HG03196 (cell line): Measurements from ENCODE around the gene DNAJC15.

Experiments
- ATAC-seq: cut with Tn5 transposase; IDR thresholded peaks from one replicate; pipeline ENCODE4 v1.9.1; 2021; ENCODE audit not compliant: unreplicated experiment

DNAJC15 gene

DNA sequence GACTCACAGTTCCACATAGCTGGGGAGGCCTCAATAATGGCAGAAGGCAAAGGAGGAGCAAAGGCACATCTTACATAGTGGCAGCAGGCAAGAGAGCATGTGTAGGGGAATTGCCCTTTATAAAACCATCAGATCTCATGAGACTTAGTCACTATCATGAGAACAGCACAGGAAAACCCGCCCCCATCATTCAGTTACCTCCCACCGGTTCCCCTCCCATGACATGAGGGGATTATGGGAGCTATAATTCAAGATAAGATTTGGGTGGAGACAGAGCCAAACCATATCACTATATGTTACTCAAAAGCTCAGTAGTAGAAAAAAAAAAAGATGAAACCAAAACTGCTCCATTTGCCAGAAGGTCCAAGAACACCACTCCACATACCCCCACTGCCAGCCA, 58.5 kb downstream of the DNAJC15 start:
- ATAC-seq, result no peak

DNA sequence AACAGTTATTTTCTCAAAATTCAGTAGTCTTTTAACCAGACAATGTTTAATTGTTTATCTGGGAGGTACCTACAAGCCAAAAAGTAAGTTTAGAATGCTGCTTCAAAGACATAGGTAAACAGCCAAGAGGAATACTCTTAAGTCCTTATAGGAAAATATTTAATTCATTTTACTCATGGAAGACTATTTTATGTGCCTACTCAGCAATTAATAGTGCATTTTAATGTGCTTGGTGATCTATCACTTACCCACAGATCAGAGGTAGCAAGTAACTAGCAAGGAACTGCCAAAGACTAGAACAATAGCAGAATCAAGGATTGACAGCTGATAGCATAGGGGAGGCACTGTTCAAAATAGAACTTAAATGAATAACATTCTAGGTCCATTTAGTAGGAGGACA, 60.4 kb downstream of the DNAJC15 start:
- ATAC-seq, result no peak

DNA sequence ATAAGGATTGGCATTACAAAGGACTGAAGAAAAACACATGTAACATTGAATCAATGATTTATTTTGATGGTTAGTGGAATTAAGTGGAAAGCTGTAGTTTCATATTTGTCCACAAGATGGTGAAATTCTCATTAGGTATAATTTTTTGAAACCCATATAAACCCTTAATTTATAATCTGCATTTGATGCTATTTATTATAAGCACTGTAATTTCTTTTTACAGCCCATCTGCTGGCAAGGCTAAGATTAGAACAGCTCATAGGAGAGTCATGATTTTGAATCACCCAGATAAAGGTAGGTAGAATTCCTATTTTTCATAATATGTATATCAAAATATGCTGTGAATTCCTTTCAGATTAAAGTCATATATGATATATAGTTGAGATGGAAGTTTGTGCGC, 62.2 kb downstream of the DNAJC15 start:
- ATAC-seq, result no peak

DNA sequence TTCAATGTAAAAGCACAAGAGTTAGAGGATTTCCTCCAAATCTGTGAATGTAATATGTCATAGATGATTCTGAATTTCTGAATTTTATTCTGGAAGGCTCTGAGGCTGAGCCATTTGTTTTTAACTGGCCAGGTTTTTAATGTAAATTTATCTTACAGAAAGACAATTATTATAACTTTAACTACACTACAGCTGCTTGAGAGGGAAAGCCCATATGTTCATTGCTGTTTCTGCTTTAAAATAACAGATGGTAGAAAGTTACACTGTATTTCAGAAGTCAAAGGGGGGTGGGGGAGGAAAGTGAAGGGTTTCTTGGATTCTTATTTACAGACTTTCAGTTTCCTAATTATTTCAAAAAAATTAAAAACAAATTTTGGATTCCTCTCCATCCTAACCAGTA, 62.8 kb downstream of the DNAJC15 start:
- no peak for ATAC-seq

DNA sequence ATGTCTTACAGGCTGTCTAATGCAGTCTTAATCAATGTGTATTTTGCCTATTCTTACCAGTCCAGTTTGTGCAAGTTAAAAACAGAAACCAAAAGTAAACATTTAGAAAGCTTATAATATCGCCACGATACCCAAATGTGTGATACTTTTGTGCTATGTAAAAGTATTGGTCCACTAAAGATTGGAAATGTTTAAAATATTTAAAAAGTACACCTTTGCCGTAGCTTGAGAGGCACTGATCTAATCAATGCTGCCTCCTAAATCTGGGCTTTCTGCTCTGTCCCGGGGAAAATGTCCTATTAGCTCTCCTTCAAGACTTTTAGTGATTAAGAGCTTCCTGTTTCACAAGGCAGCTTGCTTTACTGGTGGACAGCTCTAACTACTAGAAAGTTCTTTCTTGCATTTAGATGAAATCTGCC, 64.7 kb downstream of the DNAJC15 start:
- no peak for ATAC-seq

DNA sequence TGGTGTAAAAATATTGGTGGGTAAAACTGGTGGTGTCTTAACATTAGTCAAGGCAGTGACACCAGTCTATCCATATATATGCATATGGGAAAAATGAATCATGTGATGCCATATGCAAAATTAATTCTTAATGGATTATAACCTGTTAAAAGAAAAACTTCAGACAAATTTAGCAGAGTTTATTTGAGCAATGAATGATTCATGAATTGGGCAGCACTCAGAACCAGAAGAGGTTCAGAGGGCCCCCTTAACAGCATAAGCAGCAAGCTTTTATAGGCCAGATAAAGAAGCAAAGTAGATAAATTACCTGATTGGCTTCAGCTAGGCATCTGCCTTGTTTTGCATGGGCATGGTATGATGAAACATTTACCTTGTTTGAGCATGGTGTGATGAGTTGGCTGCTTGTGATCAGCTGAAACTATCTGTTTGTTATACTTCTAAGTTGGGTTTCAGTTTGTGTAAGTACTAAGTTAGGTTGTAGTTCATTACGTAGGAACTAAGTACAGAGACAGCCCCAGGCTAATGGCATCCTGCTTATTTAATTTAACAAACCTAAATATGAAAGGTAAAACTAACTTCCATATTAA, 66.6 kb downstream of the DNAJC15 start:
- ATAC-seq, result no peak

DNA sequence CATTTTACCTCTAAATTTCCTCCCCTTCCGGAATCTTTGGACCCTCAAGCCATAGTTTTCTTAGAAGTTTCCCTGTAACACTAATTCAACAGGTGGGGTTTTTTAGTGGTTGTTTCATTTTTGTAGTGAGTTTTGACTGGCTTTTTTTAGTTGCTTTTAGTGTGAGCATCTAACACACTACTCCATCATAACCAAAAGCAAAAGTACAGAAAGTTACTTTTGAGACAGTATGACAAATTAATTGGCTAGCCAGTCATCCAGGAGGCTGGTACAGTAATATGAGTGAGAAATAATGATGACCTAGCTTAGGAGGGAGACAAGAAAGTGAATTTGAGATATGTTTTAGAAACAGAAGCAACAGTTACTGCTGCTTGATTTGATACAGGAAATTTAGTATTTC, 71.5 kb downstream of the DNAJC15 start:
- ATAC-seq, result peak; percentile 76

DNA sequence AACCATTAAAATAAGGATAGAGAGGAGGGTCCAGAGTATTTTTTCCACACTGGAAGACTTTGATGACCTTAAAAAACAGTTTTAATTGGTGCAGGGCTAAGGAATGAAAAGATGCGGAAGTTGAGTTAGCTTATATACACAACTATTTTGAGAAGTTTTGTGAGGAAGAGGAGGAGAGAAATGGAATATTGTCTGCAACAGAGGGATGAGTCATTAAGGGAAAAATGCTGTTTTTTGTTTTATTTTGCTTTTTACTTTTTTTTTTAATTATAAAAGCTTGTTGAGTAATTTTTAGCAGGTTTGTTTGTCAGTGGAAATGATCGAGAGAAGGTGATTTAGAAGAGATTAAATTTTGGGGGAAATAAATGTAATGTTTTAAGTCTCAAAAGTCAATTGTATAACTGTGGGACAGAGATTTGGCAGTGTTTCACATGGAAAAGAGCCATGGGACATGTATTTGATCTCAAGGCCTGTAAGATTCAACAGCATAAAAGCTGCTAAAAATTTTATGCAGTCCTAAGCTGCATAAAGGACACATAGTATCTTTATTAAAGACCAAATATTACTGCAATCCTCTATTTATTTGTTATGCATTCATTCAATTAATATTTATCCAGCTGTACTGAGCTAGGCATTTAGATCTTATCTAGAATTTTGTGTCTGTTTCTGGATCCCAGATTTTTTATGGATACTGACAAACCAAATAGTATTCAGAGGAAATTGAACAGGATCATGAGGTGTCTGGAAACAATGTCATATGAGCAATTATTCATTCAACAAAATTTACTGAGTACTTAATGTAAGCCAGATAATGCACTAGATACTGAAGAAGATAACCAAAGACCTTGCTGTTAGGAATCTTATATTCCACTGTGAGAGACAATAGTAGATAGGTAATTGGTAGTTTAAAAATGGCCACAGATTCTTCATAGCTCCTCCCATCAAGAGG, 72.7 kb downstream of the DNAJC15 start:
- ATAC-seq, result no peak

DNA sequence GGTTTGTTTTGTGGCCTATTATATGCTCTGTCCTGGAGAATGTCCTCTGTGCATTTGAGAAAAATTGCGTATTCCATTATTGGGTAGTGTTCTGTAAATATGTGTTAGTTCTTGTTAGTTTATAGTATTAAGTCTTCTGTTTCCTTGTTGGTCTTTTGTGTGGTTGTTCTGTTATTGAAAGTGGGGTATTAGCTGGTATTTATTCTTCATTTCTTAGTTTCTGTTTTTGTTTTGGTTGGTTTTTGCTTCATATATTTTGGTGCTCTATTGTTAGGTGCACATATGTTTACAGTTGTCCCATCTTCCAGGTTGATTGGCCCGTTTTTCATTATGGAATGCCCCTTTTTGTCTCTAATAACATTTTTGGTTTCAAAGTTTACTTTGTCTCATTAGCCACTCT, 77.3 kb downstream of the DNAJC15 start:
- ATAC-seq, result no peak

DNA sequence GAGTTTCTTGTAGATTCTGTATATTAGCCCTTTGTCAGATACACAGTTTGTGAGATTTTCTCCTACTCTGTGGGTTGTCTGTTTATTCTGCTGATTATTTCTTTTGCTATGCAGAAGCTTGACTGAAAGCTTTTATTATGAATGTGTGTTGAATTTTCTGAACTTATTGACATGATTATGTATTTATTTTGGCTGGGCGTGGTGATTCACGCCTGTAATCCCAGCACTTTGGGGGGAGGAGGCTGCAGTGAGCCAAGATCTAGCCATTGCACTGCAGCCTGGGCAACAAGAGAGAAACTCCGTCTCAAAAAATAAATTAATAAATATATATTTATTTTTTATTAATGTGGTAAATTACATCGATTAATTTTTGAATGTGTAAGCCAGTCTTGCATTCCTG, 78.9 kb downstream of the DNAJC15 start:
- ATAC-seq, result no peak

DNA sequence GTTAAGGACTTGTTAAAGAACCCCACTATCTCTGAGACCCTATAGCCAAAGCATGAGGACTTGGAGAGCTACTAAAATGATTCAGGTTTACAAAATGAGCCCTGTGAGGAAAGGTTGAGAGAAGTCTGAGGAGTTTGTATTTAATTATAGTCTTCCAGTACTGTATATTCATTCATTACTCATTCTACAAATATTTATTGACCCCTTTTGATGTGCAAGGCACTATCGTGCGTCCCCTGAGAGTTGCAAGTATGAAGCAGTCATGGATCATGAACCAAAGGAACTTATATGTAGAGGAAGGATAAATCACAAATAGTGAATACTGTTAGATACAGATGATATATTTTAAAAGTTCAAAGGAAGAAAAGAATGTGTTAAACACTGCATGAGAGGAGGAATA, 84.4 kb downstream of the DNAJC15 start:
- ATAC-seq, result no peak

DNA sequence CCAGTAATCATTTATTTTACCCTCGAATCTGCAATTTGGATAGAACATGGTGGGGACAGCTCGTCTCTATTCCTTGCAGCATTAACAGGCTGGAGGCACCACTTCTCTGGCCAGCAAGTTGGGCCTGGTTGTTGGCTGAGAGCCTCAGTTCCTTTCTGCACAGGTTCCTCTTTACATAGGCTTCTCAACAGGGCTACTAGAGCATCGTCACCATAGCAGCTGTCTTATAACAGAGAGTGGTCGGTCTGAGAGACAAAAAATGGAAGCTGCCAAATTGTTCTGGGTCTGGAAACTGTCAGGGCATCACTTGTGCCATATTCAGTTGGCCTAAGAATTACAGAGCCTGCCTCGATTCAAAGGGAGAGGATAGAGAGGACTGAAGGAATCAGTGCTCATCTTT, 86.7 kb downstream of the DNAJC15 start:
- no peak for ATAC-seq

DNA sequence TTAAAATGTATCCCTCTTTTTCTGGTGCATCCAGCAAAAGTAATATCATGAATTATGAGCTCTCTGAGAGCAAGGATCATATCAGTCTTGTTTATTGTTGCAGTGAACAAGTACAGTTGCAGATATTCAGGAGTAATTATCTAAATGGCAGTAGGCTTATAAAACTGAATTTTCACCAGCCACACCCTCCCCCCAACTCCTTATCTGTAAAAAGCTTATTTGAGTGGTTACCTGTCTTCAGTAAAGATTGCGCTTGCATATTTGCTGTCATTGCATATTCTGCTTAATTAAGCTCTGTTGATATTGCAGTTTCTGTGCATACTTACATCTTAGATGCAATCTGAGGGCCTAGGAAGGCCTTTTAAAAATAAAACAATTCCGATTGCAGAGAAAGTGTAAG, 87.3 kb downstream of the DNAJC15 start:
- ATAC-seq, result no peak

DNA sequence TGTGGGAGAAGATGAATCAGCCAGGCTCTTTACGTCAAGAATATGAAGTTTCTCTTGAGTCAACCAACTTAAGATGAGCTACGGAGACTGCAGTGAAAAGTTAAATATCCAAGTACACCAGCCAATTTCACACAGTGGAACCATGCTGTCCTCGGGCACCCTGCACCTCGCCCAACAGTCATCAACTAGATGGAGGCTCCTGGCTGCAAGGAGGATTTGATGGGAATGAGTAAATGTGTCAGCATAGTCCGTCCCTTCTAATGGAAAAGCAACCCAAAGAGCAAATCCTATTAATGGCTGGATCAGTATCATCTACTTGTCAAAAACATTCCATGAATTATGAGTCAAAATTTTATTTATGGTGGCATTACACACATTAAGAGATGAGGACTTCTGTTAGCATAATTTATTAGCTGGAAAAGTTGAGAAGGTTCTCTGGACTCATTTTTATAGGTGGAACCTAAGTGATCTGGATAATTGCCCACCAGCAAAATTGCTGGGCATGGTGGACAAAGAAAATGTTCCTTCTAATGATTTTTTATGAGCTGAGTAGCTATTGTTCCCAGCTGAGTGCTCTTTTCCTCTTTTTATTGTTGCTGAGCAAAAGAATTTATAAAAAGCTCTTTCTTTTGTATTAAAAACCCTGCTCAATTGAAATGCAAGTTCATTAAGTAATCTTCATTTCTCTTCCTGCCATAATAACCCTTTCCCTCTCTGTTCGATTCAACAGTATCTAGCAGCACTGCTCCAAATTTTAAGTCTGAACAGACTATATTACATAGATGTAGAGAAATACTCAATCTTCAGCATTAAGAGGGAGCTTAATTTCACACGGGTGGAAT, 88.4 kb downstream of the DNAJC15 start:
- no peak for ATAC-seq

DNA sequence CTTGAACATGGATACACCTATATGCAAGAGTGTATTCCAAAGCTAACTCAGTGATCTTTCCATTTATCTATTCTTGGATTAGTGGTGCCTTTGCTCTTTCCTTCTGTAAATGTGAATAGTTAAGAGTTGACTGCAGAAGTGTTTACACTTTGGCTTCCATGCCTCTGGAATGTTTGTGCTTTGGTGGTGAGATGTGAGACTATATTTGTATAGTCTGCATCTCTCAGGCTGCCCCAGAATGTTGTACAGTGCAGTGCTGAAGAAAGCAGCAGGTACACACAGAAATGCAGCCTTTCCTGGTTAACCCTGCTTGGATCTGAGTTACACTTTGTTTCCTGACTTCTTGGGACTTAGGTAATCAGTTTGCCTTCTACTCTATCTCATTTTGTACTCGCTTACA, 90.2 kb downstream of the DNAJC15 start:
- ATAC-seq, result no peak

DNA sequence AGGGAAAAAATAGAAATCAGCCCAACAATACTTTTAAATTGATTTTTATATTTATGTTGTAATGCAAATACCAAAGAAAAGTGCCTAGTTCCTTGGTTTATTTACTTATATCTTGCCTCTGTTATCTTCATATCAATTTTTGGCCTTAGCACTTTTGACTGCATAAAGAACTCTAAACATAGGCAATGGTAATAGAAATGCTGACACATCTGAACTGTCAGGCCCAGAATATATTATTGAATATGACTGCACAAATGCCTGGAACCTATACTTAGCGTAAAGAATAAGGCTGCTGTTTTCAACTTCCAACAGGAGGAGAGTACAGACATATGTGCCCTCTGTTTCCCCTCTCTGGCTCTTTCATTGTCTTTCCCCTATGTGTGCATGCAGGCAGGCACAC, 91.1 kb downstream of the DNAJC15 start:
- ATAC-seq, result no peak

DNA sequence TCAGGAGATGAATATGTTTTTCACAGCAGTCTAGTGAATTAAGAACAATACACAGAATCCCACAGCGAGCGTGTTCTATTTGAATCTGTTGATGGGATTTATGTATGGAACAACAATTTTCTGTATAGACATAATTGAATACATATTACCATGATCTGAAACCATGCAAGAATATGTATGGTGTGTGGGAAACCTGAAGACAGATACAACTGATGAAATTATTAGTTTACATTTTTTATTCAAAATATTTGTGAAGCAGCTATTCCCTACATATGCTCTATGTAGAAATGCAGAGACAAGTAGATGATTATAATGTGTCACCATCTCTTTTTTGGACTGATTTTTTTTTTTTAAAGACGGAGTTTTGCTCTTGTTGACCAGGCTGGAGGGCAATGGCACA, 91.8 kb downstream of the DNAJC15 start:
- ATAC-seq, result no peak

DNA sequence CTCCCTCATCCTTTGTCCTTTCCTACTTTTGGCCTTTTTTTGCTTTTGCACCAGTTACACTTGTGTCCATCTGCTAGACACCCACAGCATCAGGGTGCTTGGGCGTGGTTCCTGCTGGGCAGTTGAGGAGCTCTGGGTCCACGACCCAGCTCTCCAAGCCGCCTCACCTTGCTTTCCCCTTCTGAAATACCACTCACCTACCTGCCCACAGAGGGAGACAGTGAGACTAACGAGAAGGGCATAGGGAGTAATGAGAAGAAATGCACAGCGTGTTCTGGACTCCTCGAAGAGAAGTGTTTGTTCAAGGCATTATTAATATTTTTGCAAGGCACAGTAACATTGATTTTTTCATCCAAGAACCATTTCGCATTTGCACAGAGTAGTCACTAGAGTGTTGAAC, 92.9 kb downstream of the DNAJC15 start:
- no peak for ATAC-seq

DNA sequence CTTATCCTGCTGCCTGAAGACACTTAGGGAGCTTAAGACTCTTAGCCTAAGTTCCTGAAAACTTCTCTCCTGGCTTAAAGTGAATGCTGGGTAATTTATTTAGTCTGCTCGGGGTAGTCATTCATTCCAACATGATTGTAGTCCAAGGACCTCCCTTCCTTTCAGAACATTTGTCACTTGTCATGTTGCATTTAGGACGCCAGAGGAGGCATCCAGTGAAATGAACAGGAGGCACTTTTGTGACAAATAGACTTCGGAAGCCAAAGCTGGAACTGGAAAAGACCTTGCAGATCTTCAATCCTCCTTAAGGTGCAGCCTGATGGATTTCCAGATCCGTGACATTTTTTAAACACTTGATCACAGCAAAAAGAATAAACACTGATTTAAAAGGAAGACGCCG, 95.1 kb downstream of the DNAJC15 start:
- no peak for ATAC-seq

DNA sequence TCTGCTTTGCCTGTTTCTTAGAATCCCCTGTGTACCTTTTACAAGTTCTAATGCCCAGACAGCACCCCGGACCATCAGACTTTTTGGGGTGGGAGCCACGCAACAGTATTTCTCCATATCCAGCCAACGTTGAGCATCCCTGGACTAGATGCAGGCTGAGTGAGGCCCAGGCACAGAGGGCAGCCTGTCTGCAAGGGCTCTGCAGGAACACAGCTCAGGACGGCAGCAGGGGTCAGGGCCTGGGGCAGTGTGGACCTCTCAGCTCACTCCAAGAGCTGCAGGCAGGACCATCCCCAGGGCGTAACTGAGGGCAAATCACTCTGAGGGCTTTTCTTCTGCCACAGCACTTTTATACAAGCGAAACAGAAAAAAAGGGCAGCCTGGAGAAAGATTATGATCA, 95.8 kb downstream of the DNAJC15 start:
- ATAC-seq, result no peak

DNA sequence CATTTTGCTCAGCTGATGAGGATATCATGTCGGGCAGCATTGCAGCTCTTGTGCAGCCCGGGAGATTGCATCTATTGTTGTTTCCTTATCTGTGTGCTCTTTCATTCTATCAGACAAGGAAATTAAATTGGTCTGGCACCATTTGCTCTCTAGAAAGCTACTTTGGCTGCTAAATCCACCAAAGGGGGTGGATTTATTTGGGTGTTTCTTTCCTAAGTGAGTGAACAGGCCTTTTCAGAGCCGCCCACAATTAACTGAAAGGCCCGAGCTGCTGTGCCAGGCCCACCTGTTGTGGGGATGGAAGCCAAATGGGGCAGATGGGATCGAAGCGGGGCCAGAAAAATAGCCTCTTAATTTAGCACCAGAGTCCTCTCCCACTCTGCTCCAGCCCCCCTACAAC, 99.4 kb downstream of the DNAJC15 start:
- ATAC-seq, result no peak

DNA sequence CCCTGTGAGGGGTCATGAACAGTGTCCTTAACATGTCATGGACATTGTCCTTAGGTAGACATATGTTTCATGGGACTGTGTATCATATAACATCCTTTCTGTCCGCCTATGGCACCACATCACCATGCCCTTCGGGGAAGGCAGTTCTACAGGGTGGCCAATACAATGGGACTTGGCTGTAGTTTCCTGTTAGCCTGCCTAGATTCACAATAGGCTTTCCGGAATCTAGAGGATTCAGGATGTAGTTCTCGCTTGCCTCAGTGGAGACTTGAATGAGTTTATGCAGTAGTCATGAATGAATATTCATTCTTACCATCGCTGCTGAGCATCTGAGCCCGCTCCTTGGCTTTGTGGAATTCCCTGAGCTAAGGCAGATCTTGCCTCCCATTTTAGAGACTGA, 100.5 kb downstream of the DNAJC15 start:
- ATAC-seq, result no peak
